Keratinocyte (primary cell): ENCODE data around the gene PTBP2. TPM values are rescaled to one million over a fixed set of nuclear protein-coding genes. Genes with fewer than 3 reads are reported as not detected.

Source experiments
- DNase-seq: peaks from one replicate; pipeline ENCODE4 v3.0.0-alpha.2; 2011; ENCODE audit warnings: low read depth, missing footprints, low spot score
- FAIRE-seq: peaks from 2 replicates; lab custom pipeline; 2011; peaks lifted over from hg19 to GRCh38; lab: Jason Lieb, UNC
- H2AFZ ChIP-seq: 2 replicates; pipeline ENCODE4 v1.6.0; 2012; ENCODE audit warnings: low read length, control low read depth, inconsistent platforms; ENCODE audit not compliant: control insufficient read depth
- H3K27ac ChIP-seq: 2 replicates; pipeline ENCODE4 v1.5.1; 2011; ENCODE audit warnings: low read length; ENCODE audit not compliant: control insufficient read depth, insufficient read depth
- H3K27me3 ChIP-seq: 3 replicates; pipeline ENCODE4 v1.6.0; 2011; ENCODE audit warnings: low read length; ENCODE audit not compliant: control insufficient read depth, insufficient read depth; ENCODE audit errors: extremely low read depth
- H3K36me3 ChIP-seq, 2 experiments: 2 replicates in 1 of 2; 3 replicates in 1 of 2; pipeline ENCODE4 v1.5.1; 2011; ENCODE audit warnings: low read length in 2 of 2, mild to moderate bottlenecking in 1 of 2; ENCODE audit not compliant: control insufficient read depth in 2 of 2, insufficient read depth in 2 of 2; ENCODE audit errors: extremely low read depth in 1 of 2
- H3K4me1 ChIP-seq: 3 replicates; pipeline ENCODE4 v1.5.1; 2011; ENCODE audit warnings: low read length; ENCODE audit not compliant: control insufficient read depth, insufficient read depth; ENCODE audit errors: extremely low read depth
- H3K4me2 ChIP-seq: 3 replicates; pipeline ENCODE4 v1.6.0; 2011; ENCODE audit warnings: low read depth, low read length; ENCODE audit not compliant: control insufficient read depth, insufficient read depth; ENCODE audit errors: extremely low read depth
- H3K4me3 ChIP-seq, 3 experiments: fragments of 200-600 bp in 1 of 3; sonication (generic) in 1 of 3; 2 replicates in 2 of 3; 3 replicates in 1 of 3; pipeline ENCODE4 v1.5.1; 2011 to 2016; ENCODE audit warnings: low read length in 3 of 3, mild to moderate bottlenecking in 3 of 3, control low read depth in 2 of 3, inconsistent platforms in 1 of 3, low read depth in 1 of 3, mixed read lengths in 1 of 3, mixed run types in 1 of 3, moderate library complexity in 1 of 3; ENCODE audit not compliant: control insufficient read depth in 2 of 3, insufficient read depth in 2 of 3; ENCODE audit errors: extremely low read depth in 1 of 3
- H3K79me2 ChIP-seq: 2 replicates; pipeline ENCODE4 v1.6.0; 2012; ENCODE audit warnings: low read length; ENCODE audit not compliant: control insufficient read depth, insufficient read depth
- H3K9ac ChIP-seq: 3 replicates; pipeline ENCODE4 v1.6.0; 2011; ENCODE audit warnings: low read length; ENCODE audit not compliant: control insufficient read depth, insufficient read depth; ENCODE audit errors: extremely low read depth
- H3K9me1 ChIP-seq: 3 replicates; pipeline ENCODE4 v1.6.0; 2011; ENCODE audit warnings: low read length; ENCODE audit not compliant: control insufficient read depth, insufficient read depth; ENCODE audit errors: extremely low read depth
- H3K9me3 ChIP-seq: 2 replicates; pipeline ENCODE4 v1.5.1; 2012; ENCODE audit warnings: low read depth, low read length; ENCODE audit not compliant: control insufficient read depth
- H4K20me1 ChIP-seq: 3 replicates; pipeline ENCODE4 v1.6.0; 2011; ENCODE audit warnings: low read length; ENCODE audit not compliant: control insufficient read depth, insufficient read depth; ENCODE audit errors: extremely low read depth
- CTCF ChIP-seq, 3 experiments: IDR thresholded peaks in 1 of 3; conservative IDR thresholded peaks in 1 of 3; optimal IDR thresholded peaks in 1 of 3; 2 replicates in 2 of 3; 3 replicates in 1 of 3; pipeline versions ENCODE3 to v1.5.1; 2011; ENCODE audit warnings: low read length in 3 of 3, mild to moderate bottlenecking in 3 of 3, moderate library complexity in 2 of 3, control low read depth in 1 of 3, inconsistent platforms in 1 of 3; ENCODE audit not compliant: insufficient read depth in 2 of 3; ENCODE audit errors: extremely low read depth in 1 of 3
- EZH2 ChIP-seq: IDR thresholded peaks from one replicate; pipeline ENCODE4 v1.6.1; 2012; ENCODE audit warnings: inconsistent platforms, mild to moderate bottlenecking, low read length, moderate library complexity
- dilution Hi-C: fragments of 300-500 bp; cut with MboI; formaldehyde crosslinking; loops from one replicate; pipeline ENCODE4 v1.7.0; 2020; ENCODE audit warnings: low sequenced_read_pairs; ENCODE audit not compliant: extremely low pct_ligation_motif_present
- polyA plus RNA-seq, 5 experiments: library from polyadenylated mRNA; depleted of rRNA in 3 of 5; stranded (reverse) in 3 of 5; stranded (forward) in 1 of 5; unstranded in 1 of 5; fragments of >200 nt; gene quantifications; 1 replicate in 1 of 5; 2 replicates in 3 of 5; 3 replicates in 1 of 5; pipeline versions ENCODE4 v1.2.1 to v1.2.3, GENCODE V29; 2011 to 2012; ENCODE audit warnings: missing spikeins in 2 of 5, low read depth in 1 of 5, low replicate concordance in 1 of 5

Gene PTBP2
- polyA plus RNA-seq, 1 donor (not counting 4 experiments of a cell fraction or from before 2014, with no cell fraction given), result 9.5 TPM

GRCh38 chr1:96782206-96782605, 60.6 kb downstream of the PTBP2 start:
- Histone ChIP-seq H4K20me1 (no peaks in the 10 kb centered on the region), H3K9me1 (no peaks in the 10 kb centered on the region), H3K4me2 (no peak overlapping the region), H3K27ac (no peak overlapping the region), H3K9me3 (no peaks in the 10 kb centered on the region), H2AFZ (no peak overlapping the region), H3K27me3 (no peaks in the 10 kb centered on the region), H3K4me3 (no peak overlapping the region), H3K36me3 (no peaks in the 10 kb centered on the region), H3K9ac (no peak overlapping the region), H3K4me1 (no peaks in the 10 kb centered on the region), H3K79me2 (no peaks in the 10 kb centered on the region)
- DNase-seq, result no peak
- TF ChIP-seq CTCF (optimal IDR thresholded peaks at IDR 0.05 in 1 of 3, IDR thresholded peaks at IDR 0.05 in 1 of 3, conservative IDR thresholded peaks at IDR 0.05 in 1 of 3; ENCODE audit: extremely low read depth in 1 of 3, insufficient read depth in 2 of 3, low read length in 3 of 3), result no peak
- TF ChIP-seq EZH2, result no peak
- dilution Hi-C loops, result no loop called here
- no peak for FAIRE-seq

GRCh38 chr1:96782856-96783255, 61.3 kb downstream of the PTBP2 start:
- dilution Hi-C loops, result no loop called here
- Histone ChIP-seq H3K27ac (no peak overlapping the region), H2AFZ (no peak overlapping the region), H3K4me3 (no peak overlapping the region), H3K4me2 (no peak overlapping the region), H3K27me3 (no peaks in the 10 kb centered on the region), H3K9me1 (no peaks in the 10 kb centered on the region), H3K4me1 (no peaks in the 10 kb centered on the region), H3K9me3 (no peaks in the 10 kb centered on the region), H3K9ac (no peak overlapping the region), H3K36me3 (no peaks in the 10 kb centered on the region), H4K20me1 (no peaks in the 10 kb centered on the region), H3K79me2 (no peaks in the 10 kb centered on the region)
- TF ChIP-seq CTCF (optimal IDR thresholded peaks at IDR 0.05 in 1 of 3, IDR thresholded peaks at IDR 0.05 in 1 of 3, conservative IDR thresholded peaks at IDR 0.05 in 1 of 3; ENCODE audit: extremely low read depth in 1 of 3, insufficient read depth in 2 of 3, low read length in 3 of 3) (no peak), EZH2 (no peak)
- no peak for FAIRE-seq
- DNase-seq, result no peak
